ENCODE measurements around the gene RHOF. TPM values are rescaled to one million over a fixed set of nuclear protein-coding genes. Genes with fewer than 3 reads are reported as not detected.

Gene RHOF
- total RNA-seq, 2 donors from 2014 or later = 31.0 to 35.6 TPM

- Mint-ChIP-seq H3K9me3 (no peaks in the 10 kb centered on the region), H3K4me3 (peak overlapping the region; percentile 91), H3K27ac (peak overlapping the region; percentile 99), H3K4me1 (peaks cover 31% of the 10 kb centered on the region), H3K36me3 (ENCODE audit: low read depth) (peaks cover 12% of the 10 kb centered on the region), H3K27me3 (ENCODE audit: insufficient read depth) (no peaks in the 10 kb centered on the region)
- H3K9ac ChIP-seq (ENCODE audit: extremely low read depth, low read length, poor library complexity, severe bottlenecking) = peak overlapping the region; percentile 96
- H3K36me3 ChIP-seq (ENCODE audit: control insufficient read depth, insufficient read depth, low read length) = peaks cover 7% of the 10 kb centered on the region
- no peak for TF ChIP-seq CTCF (conservative IDR thresholded peaks at IDR 0.05)
- no peak for DNase-seq
- peaks cover 9% of the 10 kb centered on the region for H3K4me1 ChIP-seq (ENCODE audit: control insufficient read depth, insufficient read depth, low read length)
- H3K27ac ChIP-seq (ENCODE audit: low read depth, low read length) = peak overlapping the region; percentile 99
- H3K27me3 ChIP-seq (ENCODE audit: control insufficient read depth, insufficient read depth, low read length, poor library complexity, severe bottlenecking) = no peaks in the 10 kb centered on the region
- H3K9me3 ChIP-seq (ENCODE audit: control insufficient read depth, low read length) = no peaks in the 10 kb centered on the region
- 0% methylated on average over 1 of the region's 1 CpG for WGBS, 2 experiments (ENCODE audit: insufficient coverage in 1 of 2, insufficient read length in 1 of 2)
- peak overlapping the region; percentile 84 for H3K4me3 ChIP-seq (ENCODE audit: low read length)
These were observed 9.0 kb upstream of the RHOF start for GRCh38 chr12:121802485-121802842.

GRCh38 chr12:121801595-121802484, 8.4 kb upstream of the RHOF start:
- Histone ChIP-seq H3K4me3 (ENCODE audit: low read length) (peak overlapping the region; percentile 84), H3K9me3 (ENCODE audit: control insufficient read depth, low read length) (no peaks in the 10 kb centered on the region), H3K27ac (ENCODE audit: low read depth, low read length) (peak overlapping the region; percentile 99), H3K4me1 (ENCODE audit: control insufficient read depth, insufficient read depth, low read length) (peaks cover 9% of the 10 kb centered on the region), H3K9ac (ENCODE audit: extremely low read depth, low read length, poor library complexity, severe bottlenecking) (peak overlapping the region; percentile 96), H3K36me3 (ENCODE audit: control insufficient read depth, insufficient read depth, low read length) (peaks cover 8% of the 10 kb centered on the region), H3K27me3 (ENCODE audit: control insufficient read depth, insufficient read depth, low read length, poor library complexity, severe bottlenecking) (no peaks in the 10 kb centered on the region)
- no peaks in the 10 kb centered on the region for H3K9me3 Mint-ChIP-seq
- TF ChIP-seq CTCF (conservative IDR thresholded peaks at IDR 0.05) = no peak
- peaks cover 14% of the 10 kb centered on the region for H3K36me3 Mint-ChIP-seq (ENCODE audit: low read depth)
- peaks cover 32% of the 10 kb centered on the region for H3K4me1 Mint-ChIP-seq
- peak overlapping the region; percentile 91 for H3K4me3 Mint-ChIP-seq
- 0 to 2% methylated on average over 9 to 17 of the region's 18 CpGs for WGBS, 2 experiments (ENCODE audit: insufficient coverage in 1 of 2, insufficient read length in 1 of 2)
- DNase-seq = no peak
- H3K27me3 Mint-ChIP-seq (ENCODE audit: insufficient read depth) = no peaks in the 10 kb centered on the region
- H3K27ac Mint-ChIP-seq = peak overlapping the region; percentile 99

- H3K4me3 ChIP-seq (ENCODE audit: low read length) = peak overlapping the region; percentile 84
- Mint-ChIP-seq H3K4me1 (peaks cover 24% of the 10 kb centered on the region), H3K27ac (peak overlapping the region; percentile 99), H3K36me3 (ENCODE audit: low read depth) (peaks cover 16% of the 10 kb centered on the region), H3K9me3 (no peaks in the 10 kb centered on the region), H3K27me3 (ENCODE audit: insufficient read depth) (no peaks in the 10 kb centered on the region), H3K4me3 (peak overlapping the region; percentile 91)
- peak overlapping the region; percentile 96 for H3K9ac ChIP-seq (ENCODE audit: extremely low read depth, low read length, poor library complexity, severe bottlenecking)
- H3K27me3 ChIP-seq (ENCODE audit: control insufficient read depth, insufficient read depth, low read length, poor library complexity, severe bottlenecking) = no peaks in the 10 kb centered on the region
- no peak for TF ChIP-seq CTCF (conservative IDR thresholded peaks at IDR 0.05)
- no peaks in the 10 kb centered on the region for H3K9me3 ChIP-seq (ENCODE audit: control insufficient read depth, low read length)
- H3K36me3 ChIP-seq (ENCODE audit: control insufficient read depth, insufficient read depth, low read length) = peaks cover 15% of the 10 kb centered on the region
- H3K27ac ChIP-seq (ENCODE audit: low read depth, low read length) = peak overlapping the region; percentile 99
- WGBS, 2 experiments (ENCODE audit: insufficient coverage in 1 of 2, insufficient read length in 1 of 2) = 0 to 1% methylated on average over 44 to 86 of the region's 86 CpGs
- DNase-seq = peak; percentile 89
- peaks cover 12% of the 10 kb centered on the region for H3K4me1 ChIP-seq (ENCODE audit: control insufficient read depth, insufficient read depth, low read length)
These were observed 7.5 kb upstream of the RHOF start for GRCh38 chr12:121800694-121801594.

All from endodermal cell (in vitro differentiated cells).